Stimulated activated CD8-positive, alpha-beta memory T cell treated with anti-CD3 and anti-CD28 coated beads, Interleukin-15, amount 100 ng/mL, for 24 hours (primary cell): Measurements from ENCODE around the gene PILRA.

Experiments
- DNase-seq: peaks from one replicate; pipeline ENCODE4 v3.0.0-alpha.2; 2020; ENCODE audit warnings: low read depth

The PILRA gene

GRCh38 chr7:100411101-100411500, 37.8 kb downstream of the PILRA start:
- DNase-seq = no peak

DNA sequence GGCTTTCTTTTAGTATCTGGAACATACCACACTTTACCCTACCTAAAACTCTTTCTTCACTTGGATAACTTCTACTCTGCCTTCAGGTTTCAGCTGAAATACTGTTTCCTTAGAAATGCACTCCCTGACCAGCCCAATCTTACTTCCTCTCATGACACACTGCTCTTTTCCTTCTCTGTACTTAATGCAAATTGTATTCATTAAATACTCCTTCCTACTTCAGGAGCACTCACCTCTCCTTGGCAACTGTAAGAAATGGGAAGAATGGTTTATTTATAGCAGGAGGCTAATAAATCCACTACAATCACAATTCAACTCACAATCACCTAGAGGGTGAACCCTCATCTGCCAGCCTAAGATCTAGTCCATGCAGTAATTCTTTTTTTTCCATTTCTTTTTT, 40.1 kb downstream of the PILRA start:
- no peak for DNase-seq

GRCh38 chr7:100413889-100414288, 40.6 kb downstream of the PILRA start:
- DNase-seq = no peak

GRCh38 chr7:100415448-100415847, 42.2 kb downstream of the PILRA start:
- DNase-seq = no peak

DNA sequence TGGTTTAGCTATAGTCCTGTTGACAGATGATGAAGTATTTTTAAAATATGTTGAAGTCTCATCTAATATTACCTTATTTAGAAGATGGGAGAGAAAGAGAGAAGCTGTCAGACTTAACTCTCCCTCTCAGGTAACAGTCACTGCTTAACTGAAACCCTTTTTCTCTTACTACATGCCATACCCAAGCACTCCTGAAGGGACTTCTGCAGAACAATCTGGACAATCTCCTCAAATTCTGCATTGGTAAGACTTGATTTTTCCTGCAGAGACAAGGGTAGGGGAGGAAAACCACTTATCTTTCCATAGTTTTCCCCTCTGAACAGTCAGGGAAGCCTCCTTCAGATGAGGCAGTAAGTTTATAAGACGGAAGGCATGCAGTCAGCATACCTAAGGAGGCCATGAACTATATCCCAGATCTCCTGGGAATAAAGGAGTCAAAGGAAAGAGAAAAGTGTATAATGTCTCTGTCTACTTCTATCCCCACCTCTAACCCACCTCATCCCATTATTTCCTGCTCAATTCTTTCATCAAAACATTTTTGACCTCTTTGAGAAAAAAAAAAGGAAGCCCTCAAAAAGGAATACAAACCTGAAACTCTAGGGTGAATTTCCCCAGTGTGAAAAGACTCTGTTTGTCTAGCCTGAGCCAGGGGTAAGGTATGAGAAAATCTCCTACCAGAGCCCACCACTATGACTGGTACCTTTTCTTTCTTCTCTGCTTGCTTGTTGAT, 45.8 kb downstream of the PILRA start:
- DNase-seq = no peak

- no peak for DNase-seq
Measured at GRCh38 chr7:100419660-100420226, 46.5 kb downstream of the PILRA start.

- no peak for DNase-seq
Measured at GRCh38 chr7:100423315-100423714, 50.0 kb downstream of the PILRA start.

- no peak for DNase-seq
Measured at GRCh38 chr7:100425347-100425746, 52.1 kb downstream of the PILRA start.

GRCh38 chr7:100426516-100426915, 53.2 kb downstream of the PILRA start:
- no peak for DNase-seq

DNA sequence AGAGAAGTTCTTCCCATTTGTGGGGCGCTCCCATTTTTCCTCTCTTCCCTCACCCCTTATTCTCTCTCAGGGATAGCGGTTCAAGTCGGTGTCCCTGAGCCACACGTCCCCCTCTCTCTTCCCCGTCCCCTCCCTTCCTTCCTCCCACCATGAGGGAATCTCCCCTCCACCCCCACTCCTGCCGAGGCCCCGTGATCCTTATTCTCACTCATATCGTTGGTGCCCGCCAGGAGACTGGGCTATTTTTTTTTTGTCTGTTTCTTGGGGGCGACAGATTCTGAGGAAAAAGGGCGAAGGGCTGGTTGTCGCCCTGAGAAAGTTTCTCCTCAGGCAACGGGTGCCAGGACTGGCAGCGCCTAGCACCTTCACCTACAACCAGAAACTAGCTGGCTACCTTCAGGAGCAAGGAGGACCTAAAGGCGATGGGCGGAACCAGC, 54.5 kb downstream of the PILRA start:
- no peak for DNase-seq

DNA sequence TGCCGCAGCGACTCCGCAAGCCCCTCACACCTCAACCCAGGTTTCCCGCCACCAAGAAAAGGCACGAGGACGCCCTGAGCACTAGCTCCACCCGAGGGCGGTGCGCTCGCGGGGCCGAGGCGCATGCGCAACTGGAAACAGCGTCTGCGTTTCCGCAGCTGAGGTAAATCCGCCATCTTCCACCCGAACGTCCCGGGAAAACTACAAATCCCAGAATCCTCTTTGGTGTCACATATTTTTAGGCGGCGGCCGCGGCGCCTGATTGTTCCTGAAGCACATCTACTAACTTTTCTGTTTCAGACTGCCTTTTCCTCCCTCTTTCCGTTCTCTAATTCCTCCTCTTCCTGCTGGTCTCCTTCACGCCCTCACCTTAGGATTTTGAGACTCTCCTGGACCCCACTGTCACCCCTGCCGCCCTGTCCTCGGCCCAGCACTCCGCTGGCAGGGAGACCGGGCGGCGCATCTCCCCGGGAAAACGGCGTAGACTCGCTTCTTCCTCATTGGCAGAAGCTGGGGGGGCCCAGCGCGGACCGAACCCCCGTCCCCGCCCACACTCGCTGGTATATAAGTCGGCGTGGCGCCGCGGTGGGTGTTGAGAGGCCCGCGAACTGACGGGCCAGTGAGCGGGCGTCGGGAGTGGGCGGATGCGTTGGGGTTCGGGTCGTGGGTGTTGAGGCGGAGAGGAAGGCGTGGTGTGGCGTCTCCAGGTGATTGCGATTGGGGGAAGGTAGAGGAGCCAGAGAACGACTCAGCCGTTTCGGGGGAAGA, 55.1 kb downstream of the PILRA start, which contains the start of gene ZCWPW1:
ZCWPW1 (minus strand) TSS at position 505 of the 768 bp plus-strand sequence. CDS start 8,054 bp downstream, outside the sequence.
- peak; percentile 92 for DNase-seq

DNA sequence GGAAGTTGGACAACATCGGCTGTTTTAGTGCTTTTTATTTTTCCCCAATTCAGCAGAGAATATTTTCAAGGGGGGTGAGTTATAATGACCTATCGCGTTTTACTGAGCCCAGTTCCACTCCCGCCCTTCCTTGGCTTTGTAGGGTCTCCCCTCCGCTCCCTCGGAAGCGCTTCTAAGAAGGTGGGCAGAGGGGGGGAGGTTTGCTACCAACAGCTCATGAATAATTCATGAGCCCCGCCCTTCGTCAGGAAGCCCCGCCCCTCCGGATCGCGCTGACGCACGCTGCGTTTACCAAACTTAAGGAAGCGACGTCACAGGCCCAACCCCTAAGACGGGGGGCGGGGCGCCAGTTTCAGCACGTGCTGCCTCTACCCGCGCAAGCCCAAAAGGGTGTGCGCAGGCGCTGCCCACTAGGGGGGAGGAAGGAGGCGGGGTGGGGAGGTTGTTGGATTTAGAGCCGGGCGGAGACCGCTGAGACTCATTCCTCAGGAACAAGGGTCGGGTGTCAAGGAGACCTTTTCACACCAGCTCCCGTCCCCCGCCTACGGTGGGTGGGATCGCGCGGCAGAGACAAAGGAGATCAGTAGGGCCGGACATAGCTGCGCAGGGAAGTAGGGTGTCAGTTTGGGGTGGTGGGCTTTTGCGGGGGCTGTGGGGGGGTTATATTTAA, 55.8 kb downstream of the PILRA start:
- peak; percentile 100 for DNase-seq

GRCh38 chr7:100429637-100430492, 56.6 kb downstream of the PILRA start, which contains the start of gene MEPCE:
Gene MEPCE, plus strand, starts transcription at chr7:100429831. Its CDS starts 188 bp downstream, at chr7:100430019.
- DNase-seq = peak; percentile 100

DNA sequence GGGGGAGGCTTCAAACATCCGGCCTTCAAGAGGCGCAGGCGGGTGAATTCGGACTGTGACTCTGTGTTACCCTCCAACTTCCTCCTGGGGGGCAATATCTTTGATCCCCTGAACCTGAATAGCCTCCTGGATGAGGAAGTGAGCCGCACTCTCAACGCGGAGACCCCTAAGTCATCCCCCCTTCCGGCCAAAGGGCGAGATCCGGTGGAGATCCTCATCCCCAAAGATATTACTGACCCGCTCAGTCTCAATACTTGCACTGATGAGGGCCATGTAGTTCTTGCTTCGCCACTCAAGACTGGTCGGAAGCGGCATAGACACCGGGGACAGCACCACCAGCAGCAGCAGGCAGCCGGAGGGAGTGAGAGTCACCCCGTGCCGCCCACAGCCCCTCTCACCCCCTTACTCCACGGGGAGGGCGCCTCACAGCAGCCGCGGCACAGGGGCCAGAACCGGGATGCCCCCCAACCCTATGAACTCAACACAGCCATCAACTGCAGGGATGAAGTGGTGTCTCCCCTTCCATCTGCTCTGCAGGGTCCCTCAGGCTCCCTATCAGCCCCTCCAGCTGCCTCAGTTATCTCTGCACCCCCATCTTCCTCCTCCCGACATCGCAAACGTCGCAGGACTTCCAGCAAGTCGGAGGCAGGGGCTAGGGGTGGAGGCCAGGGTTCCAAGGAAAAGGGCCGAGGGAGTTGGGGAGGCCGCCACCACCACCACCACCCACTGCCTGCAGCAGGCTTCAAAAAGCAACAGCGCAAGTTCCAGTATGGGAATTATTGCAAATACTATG, 57.4 kb downstream of the PILRA start:
- DNase-seq = no peak

DNA sequence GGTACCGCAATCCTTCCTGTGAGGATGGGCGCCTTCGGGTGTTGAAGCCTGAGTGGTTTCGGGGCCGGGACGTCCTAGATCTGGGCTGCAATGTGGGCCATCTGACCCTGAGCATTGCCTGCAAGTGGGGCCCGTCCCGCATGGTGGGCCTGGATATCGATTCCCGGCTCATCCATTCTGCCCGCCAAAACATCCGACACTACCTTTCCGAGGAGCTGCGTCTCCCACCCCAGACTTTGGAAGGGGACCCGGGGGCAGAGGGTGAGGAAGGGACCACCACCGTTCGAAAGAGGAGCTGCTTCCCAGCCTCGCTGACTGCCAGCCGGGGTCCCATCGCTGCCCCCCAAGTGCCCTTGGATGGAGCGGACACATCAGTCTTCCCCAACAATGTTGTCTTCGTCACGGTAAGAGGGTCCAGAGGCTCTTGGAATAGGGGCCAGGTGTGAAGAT, 58.0 kb downstream of the PILRA start:
- no peak for DNase-seq

DNA sequence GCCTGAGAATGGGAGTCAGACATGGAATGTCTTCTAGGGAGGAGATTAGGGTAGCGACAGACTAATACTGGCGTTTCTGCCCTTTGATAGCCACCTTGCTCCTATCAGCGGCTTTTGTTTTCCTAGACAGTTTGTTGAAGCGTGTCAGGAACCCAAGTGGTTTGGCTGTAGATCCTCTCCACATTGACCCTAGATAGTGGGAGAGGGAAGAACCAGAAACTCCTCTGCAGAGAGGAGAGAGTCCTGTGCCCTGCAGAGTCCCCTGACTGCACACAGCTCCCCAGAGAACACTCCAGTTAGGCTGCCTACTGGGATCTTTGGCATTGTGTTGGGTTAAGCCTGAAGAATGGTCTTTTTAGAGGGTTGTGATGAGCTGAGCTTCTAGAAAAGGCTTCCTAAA, 58.8 kb downstream of the PILRA start:
- no peak for DNase-seq

DNA sequence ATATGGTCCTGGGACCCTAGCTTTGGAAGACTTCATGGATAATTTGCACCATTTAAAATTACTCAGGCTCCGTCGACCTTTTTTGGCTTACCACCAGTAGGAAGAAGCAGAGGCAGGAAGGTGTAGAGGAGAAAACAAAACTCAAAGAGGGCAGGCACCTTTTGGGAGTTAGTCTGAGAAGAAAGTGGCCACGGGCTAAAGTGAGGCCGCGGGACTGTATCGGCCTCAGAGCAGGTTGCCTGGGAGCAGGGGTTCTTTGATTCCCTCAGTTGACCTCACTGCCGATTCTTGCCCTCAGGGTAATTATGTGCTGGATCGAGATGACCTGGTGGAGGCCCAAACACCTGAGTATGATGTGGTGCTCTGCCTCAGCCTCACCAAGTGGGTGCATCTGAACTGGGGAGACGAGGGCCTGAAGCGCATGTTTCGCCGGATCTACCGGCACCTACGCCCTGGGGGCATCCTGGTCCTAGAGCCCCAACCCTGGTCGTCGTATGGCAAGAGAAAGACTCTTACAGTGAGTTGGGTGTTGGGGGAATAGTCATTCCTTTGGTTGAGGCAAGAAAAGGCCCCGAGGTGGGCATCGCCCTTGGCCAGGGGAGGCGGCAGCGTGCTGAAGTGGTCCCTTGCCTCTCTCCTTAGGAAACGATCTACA, 59.5 kb downstream of the PILRA start:
- no peak for DNase-seq

DNA sequence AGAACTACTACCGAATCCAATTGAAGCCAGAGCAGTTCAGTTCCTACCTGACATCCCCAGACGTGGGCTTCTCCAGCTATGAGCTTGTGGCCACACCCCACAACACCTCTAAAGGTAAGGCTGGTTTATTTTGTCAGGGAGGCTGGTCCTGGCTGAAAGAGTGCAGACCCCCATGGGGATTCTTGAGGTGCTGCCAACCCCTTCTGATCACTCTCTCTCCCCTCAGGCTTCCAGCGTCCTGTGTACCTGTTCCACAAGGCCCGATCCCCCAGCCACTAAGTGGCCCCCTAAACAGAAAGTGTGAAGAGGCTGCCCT, 59.9 kb downstream of the PILRA start:
- DNase-seq = no peak

DNA sequence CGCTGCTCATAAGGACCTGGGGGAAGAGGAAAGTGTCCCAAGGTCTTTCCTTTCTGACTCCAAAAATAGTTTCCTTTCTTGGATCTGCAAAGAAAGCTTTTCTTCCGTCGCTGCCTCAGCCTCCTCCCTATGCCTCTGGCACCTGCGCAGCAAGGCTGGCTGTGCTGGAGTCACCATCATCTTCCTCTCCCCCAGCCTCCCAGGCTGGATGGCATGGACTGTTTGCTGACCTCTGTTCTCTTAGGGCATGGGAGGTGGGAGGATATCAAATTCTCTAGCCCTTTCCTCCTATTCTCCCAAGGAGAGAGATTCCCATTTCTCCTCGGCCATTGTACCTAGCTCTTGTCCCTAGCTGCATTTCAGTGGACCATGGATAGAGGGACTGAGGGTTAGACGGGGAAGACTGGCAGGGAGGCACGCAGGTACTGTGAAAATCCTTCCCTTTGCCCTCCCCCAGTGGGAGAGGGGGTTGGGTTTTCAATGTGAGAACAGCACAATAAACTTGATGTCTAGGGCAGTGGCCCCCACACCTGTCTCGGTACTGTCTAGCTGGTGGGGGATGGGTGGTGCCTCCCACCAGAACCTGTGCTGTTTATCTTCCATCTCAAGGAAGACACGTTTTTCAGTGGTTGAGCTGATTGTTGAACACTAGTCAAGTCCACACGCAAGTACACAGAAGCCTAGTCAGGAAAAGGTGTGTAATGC, 60.5 kb downstream of the PILRA start:
- DNase-seq = no peak
